ENCODE data around the gene CASS4. TPM values are rescaled to one million over a fixed set of nuclear protein-coding genes. Genes with fewer than 3 reads are reported as not detected.
A peak's percentile ranks its signal among the peaks of the same experiment; 100 is the strongest.

CASS4 gene
- total and polyA plus RNA-seq, 2 donors (not counting 3 experiments of a cell fraction or from before 2014, with no cell fraction given) = not detected

- intact Hi-C loops (cut with micrococcal nuclease) = no loop called here
- CTCF ChIA-PET = no interaction called here
These were observed 38.1 kb upstream of the CASS4 start for GRCh38 chr20:56373942-56374341.

GRCh38 chr20:56376331-56376730 is 35.7 kb upstream of the CASS4 start:
- H2AFZ ChIP-seq (ENCODE audit: low read depth, low read length) = no peak overlapping the region

More at GRCh38 chr20:56373942-56374341, 38.1 kb upstream of the CASS4 start:
- Histone ChIP-seq H3K79me2 (ENCODE audit: control insufficient read depth, insufficient read depth, low read length) (peaks cover 53% of the 10 kb centered on the region), H3K27ac (ENCODE audit: insufficient read depth, low read depth, low read length) (no peak overlapping the region), H2AFZ (ENCODE audit: low read depth, low read length) (no peak overlapping the region), H3K9me3 (replicated peaks; ENCODE audit: control insufficient read depth, insufficient read depth, low read length) (no peaks in the 10 kb centered on the region), H3K27me3 (ENCODE audit: control insufficient read depth in 2 of 2, insufficient read depth in 2 of 2, low read length in 2 of 2) (no peaks in the 10 kb centered on the region), H3K9ac (replicated peaks; ENCODE audit: extremely low read depth, insufficient read depth, low read length) (no peak overlapping the region), H3K4me2 (ENCODE audit: insufficient read depth, low read length) (no peak overlapping the region), H3K4me3 (replicated peaks in 1 of 3; ENCODE audit: insufficient read depth in 1 of 3, low read depth in 1 of 3, low read length in 3 of 3) (no peak overlapping the region), H4K20me1 (replicated peaks; ENCODE audit: control insufficient read depth, extremely low read depth, insufficient read depth, low read length) (no peaks in the 10 kb centered on the region), H3K4me1 (ENCODE audit: control insufficient read depth, extremely low read depth, insufficient read depth, low read length) (no peaks in the 10 kb centered on the region), H3K36me3 (ENCODE audit: control insufficient read depth in 2 of 2, extremely low read depth in 1 of 2, insufficient read depth in 2 of 2, low read length in 2 of 2) (peaks cover 5 to 22% of the 10 kb centered on the region in 2 experiments), H3K9me1 (replicated peaks; ENCODE audit: control insufficient read depth, extremely low read depth, insufficient read depth, low read length) (no peaks in the 10 kb centered on the region)
- POLR2A ChIA-PET = interaction anchor here (0.6 kb wide), 1 partner anchor 44 kb away, joined by 8 read pairs; no protein-coding TSS in a partner anchor
- dilution Hi-C loops (cut with MboI; ENCODE audit: extremely low pct_ligation_motif_present, low sequenced_read_pairs) = no loop called here
- no TSS peak for BruUV-seq (replicated peaks)
- no peak for FAIRE-seq
- peak; percentile 10 for DNase-seq (ENCODE audit: low read depth, low spot score)
- TF ChIP-seq POLR2AphosphoS5 (IDR thresholded peaks at IDR 0.05; ENCODE audit: insufficient read depth, low read depth, low read length) = no peak
- no peak for TF ChIP-seq GATA2 (IDR thresholded peaks at IDR 0.05; ENCODE audit: insufficient read depth, insufficient read length, low read depth, low read length)
- no peak for TF ChIP-seq MAX (IDR thresholded peaks at IDR 0.05; ENCODE audit: insufficient read depth, insufficient read length)
- TF ChIP-seq EZH2 (IDR thresholded peaks at IDR 0.05; ENCODE audit: borderline replicate concordance, low read depth, low read length, severe bottlenecking) = no peak
- peak; percentile 16 for TF ChIP-seq FOS (IDR thresholded peaks at IDR 0.05; ENCODE audit: borderline replicate concordance, insufficient read depth, low read length)
- no peak for TF ChIP-seq MYC (IDR thresholded peaks at IDR 0.05; ENCODE audit: low read depth, low read length)
- TF ChIP-seq POLR2A (IDR thresholded peaks at IDR 0.05; ENCODE audit: low read depth, low read length) = no peak

More at GRCh38 chr20:56376331-56376730, 35.7 kb upstream of the CASS4 start:
- no peaks in the 10 kb centered on the region for H3K9me1 ChIP-seq (replicated peaks; ENCODE audit: control insufficient read depth, extremely low read depth, insufficient read depth, low read length)
- H3K4me1 ChIP-seq (ENCODE audit: control insufficient read depth, extremely low read depth, insufficient read depth, low read length) = no peaks in the 10 kb centered on the region
- intact Hi-C loops (cut with micrococcal nuclease) (loop anchor here (2.0 kb wide), 1 partner anchor 14 kb away; no protein-coding TSS in a partner anchor), dilution Hi-C loops (cut with MboI; ENCODE audit: extremely low pct_ligation_motif_present, low sequenced_read_pairs) (no loop called here)
- no peak for FAIRE-seq
- H3K79me2 ChIP-seq (ENCODE audit: control insufficient read depth, insufficient read depth, low read length) = peaks cover 67% of the 10 kb centered on the region
- no peak for TF ChIP-seq CTCF (IDR thresholded peaks at IDR 0.05; ENCODE audit: extremely low read depth in 1 of 2, insufficient read depth in 1 of 2, low read depth in 1 of 2, low read length in 2 of 2)
- no peak for TF ChIP-seq GATA2 (IDR thresholded peaks at IDR 0.05; ENCODE audit: insufficient read depth, insufficient read length, low read depth, low read length)
- no peak for TF ChIP-seq FOS (IDR thresholded peaks at IDR 0.05; ENCODE audit: borderline replicate concordance, insufficient read depth, low read length)
- TF ChIP-seq POLR2A (IDR thresholded peaks at IDR 0.05; ENCODE audit: low read depth, low read length) = no peak
- no peak for TF ChIP-seq MYC (IDR thresholded peaks at IDR 0.05; ENCODE audit: low read depth, low read length)
- no peak for TF ChIP-seq JUN (IDR thresholded peaks at IDR 0.05; ENCODE audit: borderline replicate concordance, insufficient read depth, insufficient read length, low read depth)
- no peak for TF ChIP-seq MAX (IDR thresholded peaks at IDR 0.05; ENCODE audit: insufficient read depth, insufficient read length)
- no peak for TF ChIP-seq POLR2AphosphoS5 (IDR thresholded peaks at IDR 0.05; ENCODE audit: insufficient read depth, low read depth, low read length)
- no peak for TF ChIP-seq EZH2 (IDR thresholded peaks at IDR 0.05; ENCODE audit: borderline replicate concordance, low read depth, low read length, severe bottlenecking)
- no peaks in the 10 kb centered on the region for H4K20me1 ChIP-seq (replicated peaks; ENCODE audit: control insufficient read depth, extremely low read depth, insufficient read depth, low read length)
- H3K4me2 ChIP-seq (ENCODE audit: insufficient read depth, low read length) = no peak overlapping the region
- H3K36me3 ChIP-seq (ENCODE audit: control insufficient read depth in 2 of 2, extremely low read depth in 1 of 2, insufficient read depth in 2 of 2, low read length in 2 of 2) = peaks cover 5 to 22% of the 10 kb centered on the region in 2 experiments
- no TSS peak for BruUV-seq (replicated peaks)
- H3K9ac ChIP-seq (replicated peaks; ENCODE audit: extremely low read depth, insufficient read depth, low read length) = no peak overlapping the region
- H3K27me3 ChIP-seq (ENCODE audit: control insufficient read depth in 2 of 2, insufficient read depth in 2 of 2, low read length in 2 of 2) = no peaks in the 10 kb centered on the region
- CTCF ChIA-PET = no interaction called here
- POLR2A ChIA-PET = interaction anchor here (0.8 kb wide), 1 partner anchor 24 kb away, joined by 3 read pairs; no protein-coding TSS in a partner anchor
- DNase-seq (ENCODE audit: low read depth, low spot score) = no peak
- no peaks in the 10 kb centered on the region for H3K9me3 ChIP-seq (replicated peaks; ENCODE audit: control insufficient read depth, insufficient read depth, low read length)
- H3K27ac ChIP-seq (ENCODE audit: insufficient read depth, low read depth, low read length) = no peak overlapping the region
- H3K4me3 ChIP-seq (replicated peaks in 1 of 3; ENCODE audit: insufficient read depth in 1 of 3, low read depth in 1 of 3, low read length in 3 of 3) = no peak overlapping the region
